WTC11 (cell line): ENCODE results near the gene GATA3.

Source experiments
- ATF2 ChIP-seq: sonication (generic); formaldehyde crosslinking; IDR thresholded peaks from 2 replicates; pipeline ENCODE4 v1.8.1; 2022; ENCODE audit warnings: low read depth, missing genetic modification reagents, borderline replicate concordance
- GABPB1 ChIP-seq: sonication (generic); formaldehyde crosslinking; IDR thresholded peaks from 2 replicates; pipeline ENCODE4 v1.8.1; 2023; ENCODE audit warnings: mild to moderate bottlenecking, missing genetic modification reagents
- JUN ChIP-seq: sonication (generic); formaldehyde crosslinking; IDR thresholded peaks from 2 replicates; pipeline ENCODE4 v1.8.0; 2023; ENCODE audit warnings: mild to moderate bottlenecking, missing genetic modification reagents
- TF ChIP-seq, protein P1 (sequence below): fragments of 200-600 bp; IDR thresholded peaks from 2 replicates; pipeline ENCODE4 v1.8.0; 2022; ENCODE audit warnings: antibody characterized with exemption

DNA sequence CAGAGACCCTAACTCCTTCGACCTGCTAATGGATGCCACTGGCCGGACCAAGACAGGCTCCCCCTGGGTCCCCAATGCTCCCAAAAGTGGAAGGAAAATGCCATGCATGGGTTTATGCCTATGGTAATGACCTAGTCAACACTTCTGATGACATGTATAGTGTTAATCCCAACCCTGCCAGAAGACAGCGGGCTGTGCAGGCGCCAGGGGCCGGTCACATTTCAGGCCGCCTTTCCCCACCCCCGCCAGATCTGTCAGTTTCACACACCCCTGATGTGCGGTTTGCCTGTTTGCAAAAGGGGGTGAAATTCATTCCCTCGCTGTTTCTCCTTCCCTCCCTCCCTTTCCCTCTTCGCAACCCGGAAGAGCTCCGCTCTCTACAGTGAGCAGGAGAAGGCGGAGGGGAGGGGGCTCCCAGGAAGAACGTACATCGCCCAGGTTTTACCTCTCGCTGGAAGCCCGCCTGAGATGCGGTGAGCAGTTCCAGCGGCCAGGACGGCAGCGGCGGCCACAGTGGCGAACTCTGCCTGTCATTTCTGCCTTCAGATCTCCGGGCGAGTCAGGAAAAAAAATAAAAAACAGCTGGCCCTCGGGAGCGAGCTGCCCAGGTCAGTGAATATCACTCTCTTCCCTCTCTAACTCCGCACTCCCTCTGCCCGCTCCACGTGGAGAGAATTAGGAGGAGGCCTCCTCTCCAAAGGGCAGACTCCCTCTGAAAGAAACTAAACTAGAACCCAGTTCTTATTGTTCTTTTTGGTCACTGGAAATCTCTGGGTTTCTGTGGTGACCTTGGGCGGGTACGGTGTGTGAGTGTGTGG is 9.4 kb upstream of the GATA3 start:
- TF ChIP-seq, protein P1, sequence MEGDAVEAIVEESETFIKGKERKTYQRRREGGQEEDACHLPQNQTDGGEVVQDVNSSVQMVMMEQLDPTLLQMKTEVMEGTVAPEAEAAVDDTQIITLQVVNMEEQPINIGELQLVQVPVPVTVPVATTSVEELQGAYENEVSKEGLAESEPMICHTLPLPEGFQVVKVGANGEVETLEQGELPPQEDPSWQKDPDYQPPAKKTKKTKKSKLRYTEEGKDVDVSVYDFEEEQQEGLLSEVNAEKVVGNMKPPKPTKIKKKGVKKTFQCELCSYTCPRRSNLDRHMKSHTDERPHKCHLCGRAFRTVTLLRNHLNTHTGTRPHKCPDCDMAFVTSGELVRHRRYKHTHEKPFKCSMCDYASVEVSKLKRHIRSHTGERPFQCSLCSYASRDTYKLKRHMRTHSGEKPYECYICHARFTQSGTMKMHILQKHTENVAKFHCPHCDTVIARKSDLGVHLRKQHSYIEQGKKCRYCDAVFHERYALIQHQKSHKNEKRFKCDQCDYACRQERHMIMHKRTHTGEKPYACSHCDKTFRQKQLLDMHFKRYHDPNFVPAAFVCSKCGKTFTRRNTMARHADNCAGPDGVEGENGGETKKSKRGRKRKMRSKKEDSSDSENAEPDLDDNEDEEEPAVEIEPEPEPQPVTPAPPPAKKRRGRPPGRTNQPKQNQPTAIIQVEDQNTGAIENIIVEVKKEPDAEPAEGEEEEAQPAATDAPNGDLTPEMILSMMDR: no peak
- TF ChIP-seq GABPB1 (CRISPR knock-in tag) (no peak), JUN (CRISPR knock-in tag) (no peak), ATF2 (CRISPR knock-in tag) (no peak)
